Gastrocnemius medialis (tissue), 4 donors: ENCODE results near the gene YTHDF1.

Source experiments
- POLR2A ChIP-seq, 2 donors: fragments of 450-650 bp; IDR thresholded peaks; one replicate each; pipeline ENCODE4 v1.6.1; 2017; ENCODE audit warnings: antibody characterized with exemption in 2 of 2, mild to moderate bottlenecking in 2 of 2, moderate library complexity in 2 of 2
- TF ChIP-seq, protein P1 (sequence below), 5 experiments: fragments of 450-650 bp in 3 of 5; fragments of 200-600 bp in 2 of 5; sonication (generic) in 2 of 5; IDR thresholded peaks in 4 of 5; conservative IDR thresholded peaks in 1 of 5; 1 replicate in 4 of 5; 2 replicates in 1 of 5; pipeline ENCODE4 v1.5.1; 2016 to 2019; ENCODE audit warnings: antibody characterized with exemption in 5 of 5, mild to moderate bottlenecking in 3 of 5, moderate library complexity in 3 of 5

DNA sequence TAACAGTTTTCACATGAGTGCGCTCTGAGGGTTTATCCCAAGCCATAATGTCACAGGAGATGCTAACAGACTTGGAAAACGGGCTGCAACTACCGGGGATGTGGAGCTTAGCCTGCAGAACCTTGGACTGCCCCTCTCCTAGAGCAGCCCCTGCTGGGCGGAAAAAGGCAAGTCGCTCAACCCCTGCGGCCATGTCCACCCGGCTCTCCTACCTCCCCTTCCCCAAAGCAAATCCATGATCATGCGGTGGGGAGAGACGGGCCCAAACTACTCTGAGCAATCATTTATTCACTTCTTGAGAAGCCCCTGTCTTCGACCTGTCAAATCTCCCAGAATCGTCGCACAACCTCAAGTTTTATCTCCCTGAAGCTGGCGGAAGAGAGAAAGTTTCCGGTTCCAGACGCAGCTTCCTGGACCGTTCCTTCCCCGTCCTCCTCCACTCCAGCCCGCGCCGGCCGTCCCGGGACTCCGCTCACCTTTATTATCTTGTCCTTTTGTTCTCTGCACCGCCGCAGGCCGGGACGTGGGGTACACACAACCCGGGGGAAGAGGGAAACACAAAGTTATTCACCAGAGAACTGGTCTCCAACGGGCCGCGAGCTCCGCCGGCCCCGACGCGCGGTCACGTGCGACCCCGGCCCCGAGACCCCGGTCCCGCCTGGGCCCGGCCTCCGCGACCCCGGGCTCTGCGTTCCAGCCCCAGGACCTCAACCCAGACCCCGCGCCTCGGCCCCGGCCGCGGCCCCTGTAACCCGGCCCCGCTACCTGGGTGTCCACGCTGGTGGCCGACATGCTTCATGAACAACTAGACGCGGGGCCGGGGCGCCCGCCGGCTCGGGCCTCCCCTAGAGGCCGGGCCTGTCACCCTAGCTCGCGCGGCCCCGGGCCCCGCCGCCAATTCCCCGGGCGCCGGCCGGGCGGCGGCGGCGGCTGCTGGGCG lies 560 bp downstream of the YTHDF1 start:
- no peak for TF ChIP-seq POLR2A (IDR thresholded peaks at IDR 0.05)
- TF ChIP-seq, protein P1, sequence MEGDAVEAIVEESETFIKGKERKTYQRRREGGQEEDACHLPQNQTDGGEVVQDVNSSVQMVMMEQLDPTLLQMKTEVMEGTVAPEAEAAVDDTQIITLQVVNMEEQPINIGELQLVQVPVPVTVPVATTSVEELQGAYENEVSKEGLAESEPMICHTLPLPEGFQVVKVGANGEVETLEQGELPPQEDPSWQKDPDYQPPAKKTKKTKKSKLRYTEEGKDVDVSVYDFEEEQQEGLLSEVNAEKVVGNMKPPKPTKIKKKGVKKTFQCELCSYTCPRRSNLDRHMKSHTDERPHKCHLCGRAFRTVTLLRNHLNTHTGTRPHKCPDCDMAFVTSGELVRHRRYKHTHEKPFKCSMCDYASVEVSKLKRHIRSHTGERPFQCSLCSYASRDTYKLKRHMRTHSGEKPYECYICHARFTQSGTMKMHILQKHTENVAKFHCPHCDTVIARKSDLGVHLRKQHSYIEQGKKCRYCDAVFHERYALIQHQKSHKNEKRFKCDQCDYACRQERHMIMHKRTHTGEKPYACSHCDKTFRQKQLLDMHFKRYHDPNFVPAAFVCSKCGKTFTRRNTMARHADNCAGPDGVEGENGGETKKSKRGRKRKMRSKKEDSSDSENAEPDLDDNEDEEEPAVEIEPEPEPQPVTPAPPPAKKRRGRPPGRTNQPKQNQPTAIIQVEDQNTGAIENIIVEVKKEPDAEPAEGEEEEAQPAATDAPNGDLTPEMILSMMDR (IDR thresholded peaks at IDR 0.05 in 4 of 5, conservative IDR thresholded peaks at IDR 0.05 in 1 of 5): peak in 1 of 5 experiments; percentile 11
